Hepatocyte (in vitro differentiated cells): Measurements from ENCODE around the gene IKZF2.

ENCODE experiments used
- EZH2 ChIP-seq: fragments of 200-600 bp; sonication (generic); IDR thresholded peaks from 2 replicates; pipeline ENCODE4 v1.6.1; 2016; ENCODE audit warnings: antibody characterized with exemption, mild to moderate bottlenecking, borderline replicate concordance
- TF ChIP-seq, protein P1 (sequence below): fragments of 200-600 bp; sonication (generic); IDR thresholded peaks from 2 replicates; pipeline ENCODE4 v1.5.1; 2016; ENCODE audit warnings: antibody characterized with exemption, mild to moderate bottlenecking; ENCODE audit not compliant: poor library complexity

DNA sequence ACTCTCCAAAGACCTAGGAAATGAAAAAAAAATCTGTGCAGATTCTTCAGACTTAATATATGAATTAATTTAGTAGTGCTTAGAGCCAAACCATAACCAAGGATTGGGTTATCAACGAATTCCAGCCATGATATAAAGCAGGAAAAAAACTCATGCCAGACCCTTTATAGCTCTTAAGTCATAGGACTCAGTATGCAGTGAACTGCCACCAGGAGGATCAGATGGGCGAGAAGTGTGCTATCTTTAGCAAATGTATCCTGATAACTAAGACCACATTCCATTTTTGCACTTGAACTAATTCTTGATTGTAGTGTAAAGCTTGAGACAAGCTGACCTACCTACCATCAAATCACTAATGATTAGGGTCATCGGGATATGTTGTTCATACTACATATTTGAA, 178.1 kb downstream of the IKZF2 start:
- TF ChIP-seq, protein P1, sequence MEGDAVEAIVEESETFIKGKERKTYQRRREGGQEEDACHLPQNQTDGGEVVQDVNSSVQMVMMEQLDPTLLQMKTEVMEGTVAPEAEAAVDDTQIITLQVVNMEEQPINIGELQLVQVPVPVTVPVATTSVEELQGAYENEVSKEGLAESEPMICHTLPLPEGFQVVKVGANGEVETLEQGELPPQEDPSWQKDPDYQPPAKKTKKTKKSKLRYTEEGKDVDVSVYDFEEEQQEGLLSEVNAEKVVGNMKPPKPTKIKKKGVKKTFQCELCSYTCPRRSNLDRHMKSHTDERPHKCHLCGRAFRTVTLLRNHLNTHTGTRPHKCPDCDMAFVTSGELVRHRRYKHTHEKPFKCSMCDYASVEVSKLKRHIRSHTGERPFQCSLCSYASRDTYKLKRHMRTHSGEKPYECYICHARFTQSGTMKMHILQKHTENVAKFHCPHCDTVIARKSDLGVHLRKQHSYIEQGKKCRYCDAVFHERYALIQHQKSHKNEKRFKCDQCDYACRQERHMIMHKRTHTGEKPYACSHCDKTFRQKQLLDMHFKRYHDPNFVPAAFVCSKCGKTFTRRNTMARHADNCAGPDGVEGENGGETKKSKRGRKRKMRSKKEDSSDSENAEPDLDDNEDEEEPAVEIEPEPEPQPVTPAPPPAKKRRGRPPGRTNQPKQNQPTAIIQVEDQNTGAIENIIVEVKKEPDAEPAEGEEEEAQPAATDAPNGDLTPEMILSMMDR = no peak
- no peak for TF ChIP-seq EZH2
